OCI-LY1 (cell line): ENCODE results near the gene APOH.
A peak's percentile ranks its signal among the peaks of the same experiment; 100 is the strongest.

Source experiments
- H2AFZ ChIP-seq: fragments of 200-600 bp; sonication (generic), shearing (Covaris generic); 2 replicates; pipeline ENCODE4 v1.6.0; 2014; ENCODE audit warnings: antibody characterized with exemption, mild to moderate bottlenecking, low read length
- H3F3A ChIP-seq: fragments of 200-600 bp; sonication (generic), shearing (Covaris generic); 2 replicates; pipeline ENCODE4 v1.6.0; 2014; ENCODE audit warnings: mild to moderate bottlenecking, antibody characterized with exemption, low read length, moderate library complexity; ENCODE audit not compliant: insufficient read depth
- H3K27ac ChIP-seq: fragments of 200-600 bp; sonication (generic); 2 replicates; pipeline ENCODE4 v1.5.1; 2014; ENCODE audit warnings: low read length, mixed run types, mild to moderate bottlenecking, low read depth; ENCODE audit not compliant: poor library complexity, severe bottlenecking
- H3K27me3 ChIP-seq: fragments of 200-600 bp; sonication (generic); 2 replicates; pipeline ENCODE4 v1.6.0; 2014; ENCODE audit warnings: antibody characterized with exemption, mild to moderate bottlenecking, low read length, moderate library complexity; ENCODE audit not compliant: insufficient read depth
- H3K36me3 ChIP-seq: fragments of 200-600 bp; sonication (generic); 2 replicates; pipeline ENCODE4 v1.6.1; 2014; ENCODE audit warnings: mild to moderate bottlenecking, antibody characterized with exemption, low read length, moderate library complexity, mixed read lengths; ENCODE audit not compliant: insufficient read depth
- H3K4me1 ChIP-seq: fragments of 200-600 bp; sonication (generic); 2 replicates; pipeline ENCODE4 v1.5.1; 2014; ENCODE audit warnings: mild to moderate bottlenecking, low read length, moderate library complexity; ENCODE audit not compliant: insufficient read depth, severe bottlenecking
- H3K4me2 ChIP-seq: fragments of 200-600 bp; sonication (generic), shearing (Covaris generic); 2 replicates; pipeline ENCODE4 v1.6.1; 2014; ENCODE audit warnings: low read length
- H3K4me3 ChIP-seq: fragments of 200-600 bp; sonication (generic); 2 replicates; pipeline ENCODE4 v1.5.1; 2014; ENCODE audit warnings: low read length, low read depth, mild to moderate bottlenecking, mixed read lengths; ENCODE audit not compliant: poor library complexity, severe bottlenecking
- H3K79me2 ChIP-seq: fragments of 200-600 bp; shearing (Covaris generic); 2 replicates; pipeline ENCODE4 v1.6.1; 2016; ENCODE audit warnings: mixed run types, low read length, mixed read lengths; ENCODE audit not compliant: insufficient read depth
- H3K9ac ChIP-seq: fragments of 200-600 bp; sonication (generic), shearing (Covaris generic); 2 replicates; pipeline ENCODE4 v1.6.1; 2014; ENCODE audit warnings: mild to moderate bottlenecking, low read length, mixed read lengths
- H3K9me2 ChIP-seq: fragments of 200-600 bp; sonication (generic), shearing (Covaris generic); 2 replicates; pipeline ENCODE4 v1.6.1; 2014; ENCODE audit warnings: low read depth, mild to moderate bottlenecking, low read length, mixed read lengths
- H3K9me3 ChIP-seq: fragments of 200-600 bp; shearing (Covaris generic); 2 replicates; pipeline ENCODE4 v1.6.1; 2014; ENCODE audit warnings: low read length, mixed read lengths
- H4K20me1 ChIP-seq: fragments of 200-600 bp; sonication (generic), shearing (Covaris generic); 2 replicates; pipeline ENCODE4 v1.6.0; 2016; ENCODE audit warnings: mild to moderate bottlenecking, low read length; ENCODE audit not compliant: insufficient read depth
- CTCF ChIP-seq: fragments of 200-600 bp; sonication (generic), shearing (Covaris generic); IDR thresholded peaks from 2 replicates; pipeline ENCODE4 v1.5.1; 2017; ENCODE audit warnings: mild to moderate bottlenecking, antibody characterized with exemption, low read length, moderate library complexity, mixed read lengths
- EZH2 ChIP-seq: fragments of 200-600 bp; sonication (generic), shearing (Covaris generic); IDR thresholded peaks from 2 replicates; pipeline ENCODE4 v1.8.0; 2017; ENCODE audit warnings: borderline replicate concordance, mixed run types, mild to moderate bottlenecking, antibody characterized with exemption, low read length, moderate library complexity, mixed read lengths

Gene APOH

GRCh38 chr17:66165537-66166123 is 63.6 kb downstream of the APOH start:
- no peaks in the 10 kb centered on the region for H3K9me2 ChIP-seq
- H3K36me3 ChIP-seq: no peaks in the 10 kb centered on the region
- H3K27me3 ChIP-seq: no peaks in the 10 kb centered on the region
- H3F3A ChIP-seq: peaks cover 6% of the 10 kb centered on the region; the same call in 1 of the 2 replicates
- H3K79me2 ChIP-seq: no peaks in the 10 kb centered on the region
- no peak overlapping the region for H3K27ac ChIP-seq
- H3K4me3 ChIP-seq: no peak overlapping the region
- H3K4me1 ChIP-seq: no peaks in the 10 kb centered on the region
- TF ChIP-seq CTCF: peak; percentile 73
- TF ChIP-seq EZH2: no peak
- H2AFZ ChIP-seq: no peak overlapping the region
- H3K9ac ChIP-seq: no peak overlapping the region
- H3K4me2 ChIP-seq: no peak overlapping the region
- H4K20me1 ChIP-seq: no peaks in the 10 kb centered on the region
- no peaks in the 10 kb centered on the region for H3K9me3 ChIP-seq
